ENCODE measurements around the gene GREM2. TPM values are rescaled to one million over a fixed set of nuclear protein-coding genes. Genes with fewer than 3 reads are reported as not detected.

GREM2 gene
- total RNA-seq, 6 donors from 2014 or later, result 0.22 to 0.88 (median 0.39) TPM; not detected in 1

DNA sequence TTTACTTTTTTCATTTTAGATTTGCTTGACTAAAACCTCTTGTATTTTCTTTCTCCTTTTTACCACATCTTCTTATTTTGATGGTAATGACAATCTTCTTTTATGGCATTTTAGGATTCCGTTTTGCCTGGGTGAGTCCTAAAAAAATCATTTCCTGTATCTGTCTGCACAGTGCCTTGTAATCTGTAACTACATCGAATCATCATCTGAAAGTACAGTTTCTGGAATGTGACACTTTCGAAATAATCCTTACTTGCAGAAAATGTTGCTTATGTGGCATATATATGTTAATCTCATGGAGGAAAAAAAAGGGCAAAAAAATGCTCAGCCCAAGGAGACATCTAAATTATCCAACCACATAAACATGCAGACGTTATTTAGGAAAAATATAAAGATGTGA lies 29.0 kb downstream of the GREM2 start:
- Histone ChIP-seq H3K9me3 (no peaks in the 10 kb centered on the region), H3K27ac (no peak overlapping the region), H3K4me1 (no peaks in the 10 kb centered on the region), H3K4me3 (no peak overlapping the region), H3K27me3 (no peaks in the 10 kb centered on the region), H3K36me3 (no peaks in the 10 kb centered on the region)
- TF ChIP-seq EP300 (IDR thresholded peaks at IDR 0.05) (no peak), POLR2AphosphoS5 (IDR thresholded peaks at IDR 0.05) (no peak), POLR2A (IDR thresholded peaks at IDR 0.05) (no peak)
- TF ChIP-seq, protein P1, sequence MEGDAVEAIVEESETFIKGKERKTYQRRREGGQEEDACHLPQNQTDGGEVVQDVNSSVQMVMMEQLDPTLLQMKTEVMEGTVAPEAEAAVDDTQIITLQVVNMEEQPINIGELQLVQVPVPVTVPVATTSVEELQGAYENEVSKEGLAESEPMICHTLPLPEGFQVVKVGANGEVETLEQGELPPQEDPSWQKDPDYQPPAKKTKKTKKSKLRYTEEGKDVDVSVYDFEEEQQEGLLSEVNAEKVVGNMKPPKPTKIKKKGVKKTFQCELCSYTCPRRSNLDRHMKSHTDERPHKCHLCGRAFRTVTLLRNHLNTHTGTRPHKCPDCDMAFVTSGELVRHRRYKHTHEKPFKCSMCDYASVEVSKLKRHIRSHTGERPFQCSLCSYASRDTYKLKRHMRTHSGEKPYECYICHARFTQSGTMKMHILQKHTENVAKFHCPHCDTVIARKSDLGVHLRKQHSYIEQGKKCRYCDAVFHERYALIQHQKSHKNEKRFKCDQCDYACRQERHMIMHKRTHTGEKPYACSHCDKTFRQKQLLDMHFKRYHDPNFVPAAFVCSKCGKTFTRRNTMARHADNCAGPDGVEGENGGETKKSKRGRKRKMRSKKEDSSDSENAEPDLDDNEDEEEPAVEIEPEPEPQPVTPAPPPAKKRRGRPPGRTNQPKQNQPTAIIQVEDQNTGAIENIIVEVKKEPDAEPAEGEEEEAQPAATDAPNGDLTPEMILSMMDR (IDR thresholded peaks at IDR 0.05), result no peak
- no peak for ATAC-seq (ENCODE audit: low FRiP score in 2 of 2)
- WGBS, 2 donors, result 58 to 68% methylated on average over 4 of the region's 4 CpGs
- no peak for DNase-seq

DNA sequence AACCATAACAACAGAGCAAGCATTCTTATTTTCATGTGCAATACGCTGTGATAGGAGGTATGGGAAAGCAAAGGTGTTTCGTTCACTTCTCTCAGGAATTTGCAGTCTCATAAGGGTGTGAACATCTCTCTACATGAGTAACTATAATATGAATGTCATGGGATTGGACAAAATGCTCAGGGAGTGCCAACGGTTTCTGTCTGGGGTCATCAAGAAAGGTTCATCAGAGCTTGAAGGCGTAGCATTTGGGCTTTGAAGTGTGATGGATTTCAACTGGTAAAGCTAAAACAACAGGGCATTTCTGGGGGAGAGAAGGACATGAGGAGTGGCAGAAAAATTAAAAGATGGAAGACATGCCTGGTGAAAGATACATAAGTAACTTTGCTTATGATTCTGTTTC lies 32.4 kb downstream of the GREM2 start:
- ATAC-seq (ENCODE audit: low FRiP score in 2 of 2), result no peak
- no peak overlapping the region for H3K27ac ChIP-seq
- no peak for TF ChIP-seq POLR2A (IDR thresholded peaks at IDR 0.05)
- TF ChIP-seq EP300 (IDR thresholded peaks at IDR 0.05), result no peak
- TF ChIP-seq POLR2AphosphoS5 (IDR thresholded peaks at IDR 0.05), result no peak
- 86 to 87% methylated on average over 4 of the region's 4 CpGs for WGBS, 2 donors
- no peak overlapping the region for H3K4me3 ChIP-seq
- no peaks in the 10 kb centered on the region for H3K36me3 ChIP-seq
- no peak for DNase-seq
- H3K27me3 ChIP-seq, result no peaks in the 10 kb centered on the region
- no peaks in the 10 kb centered on the region for H3K9me3 ChIP-seq
- H3K4me1 ChIP-seq, result peaks cover 0 to 4% (median 0%) of the 10 kb centered on the region in 4 donors

DNA sequence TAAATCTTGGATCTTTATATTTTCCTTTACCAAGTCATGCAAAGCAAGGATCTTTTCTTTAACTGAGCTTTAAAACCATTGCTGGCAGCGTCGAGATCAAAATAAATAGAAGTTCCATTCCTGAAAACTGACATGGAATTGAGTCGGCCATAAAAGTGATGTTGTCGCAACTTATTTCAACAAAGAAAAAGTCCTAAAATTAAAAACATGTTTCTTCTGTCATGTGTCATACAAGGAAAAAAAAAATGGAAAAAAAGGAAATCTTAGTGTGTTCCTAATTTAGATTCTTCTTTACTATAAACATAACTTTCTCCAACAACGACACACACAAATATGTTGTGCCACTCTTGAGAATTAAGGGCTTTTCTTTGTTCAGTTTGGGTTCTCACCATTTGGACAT lies 34.9 kb downstream of the GREM2 start:
- 82 to 84% methylated on average over 5 of the region's 5 CpGs for WGBS, 2 donors
- H3K27ac ChIP-seq, result no peak overlapping the region

DNA sequence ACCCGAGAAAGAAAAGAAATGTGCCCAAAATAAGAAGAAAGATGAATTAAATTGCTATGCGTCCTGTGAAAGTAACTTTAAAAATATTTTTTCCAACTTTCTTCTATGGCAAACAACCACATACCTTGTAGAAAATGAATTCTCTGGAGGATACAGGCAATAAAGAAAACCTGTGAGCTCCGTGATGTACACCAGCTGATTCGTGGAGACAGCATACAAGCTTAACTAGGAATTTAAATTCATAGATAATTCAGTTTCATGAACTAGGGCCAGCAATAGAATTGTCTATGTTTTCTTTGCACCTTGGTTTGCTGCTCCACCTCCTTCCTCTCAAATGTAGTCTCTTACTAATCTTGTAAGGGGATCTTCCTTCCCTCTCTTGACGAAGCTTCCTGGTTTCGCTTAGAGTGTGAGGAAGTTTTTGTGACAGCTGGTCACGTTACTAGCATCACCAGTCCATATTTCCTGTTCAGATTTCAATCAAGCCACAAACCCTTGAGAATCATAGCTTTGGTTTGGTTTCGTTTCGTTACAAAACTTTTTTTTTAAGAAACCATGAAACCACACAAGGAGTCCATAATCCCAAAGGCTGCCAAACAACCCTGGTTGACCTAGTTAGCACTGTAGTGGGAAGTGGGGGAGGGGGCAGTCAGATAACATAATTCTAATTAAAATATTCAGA lies 35.8 kb downstream of the GREM2 start:
- TF ChIP-seq POLR2AphosphoS5 (IDR thresholded peaks at IDR 0.05) (no peak), POLR2A (IDR thresholded peaks at IDR 0.05) (no peak), EP300 (IDR thresholded peaks at IDR 0.05) (no peak)
- TF ChIP-seq, protein P1 (IDR thresholded peaks at IDR 0.05), result no peak
- no peaks in the 10 kb centered on the region for H3K9me3 ChIP-seq
- peak overlapping the region in 2 of 4 donors; percentile 21 to 23 for H3K4me3 ChIP-seq
- no peak overlapping the region for H3K27ac ChIP-seq
- H3K36me3 ChIP-seq, result no peaks in the 10 kb centered on the region
- 30 to 41% methylated on average over 9 of the region's 9 CpGs for WGBS, 2 donors
- peaks cover 0 to 4% (median 0%) of the 10 kb centered on the region in 4 donors for H3K4me1 ChIP-seq
- ATAC-seq (ENCODE audit: low FRiP score in 2 of 2) (peak in 1 of 2 donors; percentile 63), DNase-seq (no peak)
- no peaks in the 10 kb centered on the region for H3K27me3 ChIP-seq

More for the DNA sequence above, 34.9 kb downstream of the GREM2 start:
- peaks cover 0 to 4% (median 0%) of the 10 kb centered on the region in 4 donors for H3K4me1 ChIP-seq
- DNase-seq (no peak), ATAC-seq (ENCODE audit: low FRiP score in 2 of 2) (no peak)
- H3K27me3 ChIP-seq, result no peaks in the 10 kb centered on the region
- no peaks in the 10 kb centered on the region for H3K9me3 ChIP-seq
- TF ChIP-seq, protein P1 (IDR thresholded peaks at IDR 0.05), result no peak
- no peak for TF ChIP-seq EP300 (IDR thresholded peaks at IDR 0.05)
- no peak overlapping the region for H3K4me3 ChIP-seq
- H3K36me3 ChIP-seq, result no peaks in the 10 kb centered on the region

DNA sequence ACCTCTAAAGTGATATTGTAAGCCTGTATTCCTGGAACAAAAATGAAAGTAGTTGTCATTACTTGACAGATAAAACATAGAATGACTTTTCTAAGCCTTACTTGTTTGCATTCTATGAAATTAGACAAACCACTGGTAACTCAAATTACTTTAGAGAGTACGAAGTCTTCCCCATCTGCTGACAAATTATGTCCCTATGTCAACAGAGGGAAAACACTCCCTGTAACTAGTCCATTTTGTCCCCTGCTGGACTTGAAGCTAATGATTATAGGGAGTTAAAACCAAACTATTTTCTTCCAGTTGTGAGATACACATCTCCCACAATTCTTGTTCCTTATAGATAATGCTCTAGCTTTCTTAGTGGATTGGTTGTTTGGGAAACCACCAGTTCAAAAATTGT lies 39.6 kb downstream of the GREM2 start:
- ATAC-seq (ENCODE audit: low FRiP score in 2 of 2), result no peak
- DNase-seq, result no peak
- Histone ChIP-seq H3K4me3 (no peak overlapping the region), H3K27me3 (no peaks in the 10 kb centered on the region), H3K4me1 (peaks cover 0 to 4% (median 0%) of the 10 kb centered on the region in 4 donors), H3K9me3 (no peaks in the 10 kb centered on the region), H3K27ac (no peak overlapping the region), H3K36me3 (no peaks in the 10 kb centered on the region)
- 52 to 59% methylated on average over 1 of the region's 1 CpG for WGBS, 2 donors
- TF ChIP-seq POLR2AphosphoS5 (IDR thresholded peaks at IDR 0.05), result no peak
- TF ChIP-seq POLR2A (IDR thresholded peaks at IDR 0.05), result no peak
- TF ChIP-seq EP300 (IDR thresholded peaks at IDR 0.05), result no peak
- TF ChIP-seq, protein P1 (IDR thresholded peaks at IDR 0.05), result no peak

Data from upper lobe of left lung (tissue), 6 donors.